A673 (cell line): ENCODE measurements around the gene ZNF408. TPM values are rescaled to one million over a fixed set of nuclear protein-coding genes. Genes with fewer than 3 reads are reported as not detected.

Source experiments
- BruUV-seq: library from RNA; stranded (reverse); fragments of 400-500 nt; replicated peaks from 2 replicates; lab custom pipeline; 2021; lab: Mats Ljungman, UMichigan
- CTCF ChIA-PET: fragments of 300-600 bp; sonication (Branson Sonifier 250); formaldehyde crosslinking; loops from one replicate; lab custom pipeline; 2022; ENCODE audit warnings: antibody characterized with exemption; lab: Charles Lee
- POLR2A ChIA-PET: fragments of 300-600 bp; sonication (Branson Sonifier 250); formaldehyde crosslinking; loops from one replicate; lab custom pipeline; 2022; ENCODE audit warnings: antibody characterized with exemption; ENCODE audit not compliant: low non-redundant PET; lab: Charles Lee
- DNase-seq: peaks from one replicate; pipeline ENCODE4 v3.0.0-alpha.2; 2015; ENCODE audit warnings: low spot score
- H3K27ac ChIP-seq: fragments of 200-600 bp; sonication (generic); 2 replicates; pipeline ENCODE4 v1.5.1; 2016; ENCODE audit warnings: mixed run types, low read depth, mild to moderate bottlenecking, mixed read lengths, antibody characterized with exemption, low read length; ENCODE audit not compliant: poor library complexity, severe bottlenecking
- H3K27me3 ChIP-seq: fragments of 200-600 bp; sonication (generic); replicated peaks from 2 replicates; pipeline ENCODE4 v1.6.1; 2017; ENCODE audit warnings: mixed run types, low read depth, mild to moderate bottlenecking, mixed read lengths, antibody characterized with exemption, low read length; ENCODE audit not compliant: insufficient read depth, poor library complexity
- H3K36me3 ChIP-seq: fragments of 200-600 bp; sonication (generic); 2 replicates; pipeline ENCODE4 v1.6.1; 2016; ENCODE audit warnings: mixed run types, mild to moderate bottlenecking, mixed read lengths, antibody characterized with exemption, low read length; ENCODE audit not compliant: insufficient read depth, poor library complexity, severe bottlenecking
- H3K4me1 ChIP-seq: fragments of 200-600 bp; sonication (generic); 2 replicates; pipeline ENCODE4 v1.6.1; 2017; ENCODE audit warnings: mixed run types, mild to moderate bottlenecking, mixed read lengths, antibody characterized with exemption, low read length; ENCODE audit not compliant: insufficient read depth, poor library complexity, severe bottlenecking
- H3K4me3 ChIP-seq: fragments of 200-600 bp; sonication (generic); 2 replicates; pipeline ENCODE4 v1.5.1; 2016; ENCODE audit warnings: low read depth, mixed run types, mild to moderate bottlenecking, mixed read lengths, low read length; ENCODE audit not compliant: poor library complexity, severe bottlenecking
- H3K9me3 ChIP-seq: fragments of 200-600 bp; sonication (generic); 2 replicates; pipeline ENCODE4 v1.6.1; 2016; ENCODE audit warnings: mixed run types, low read depth, mild to moderate bottlenecking, mixed read lengths, antibody characterized with exemption, low read length; ENCODE audit not compliant: poor library complexity, severe bottlenecking
- CTCF ChIP-seq: fragments of 300-800, 200-600 bp; sonication (generic); conservative IDR thresholded peaks from 2 replicates; pipeline ENCODE4 v1.5.1; 2017; ENCODE audit warnings: low read depth, mild to moderate bottlenecking, antibody characterized with exemption, low read length, moderate library complexity, mixed read lengths
- EZH2 ChIP-seq: fragments of 200-600 bp; sonication (generic); IDR thresholded peaks from 2 replicates; pipeline ENCODE4 v1.6.1; 2017; ENCODE audit warnings: borderline replicate concordance, low read depth, mild to moderate bottlenecking, mixed read lengths, antibody characterized with exemption, low read length; ENCODE audit not compliant: poor library complexity, severe bottlenecking
- intact Hi-C: fragments of 100-400 bp; cut with micrococcal nuclease; formaldehyde crosslinking; loops from one replicate; pipeline ENCODE4 v1.10.0; 2022; ENCODE audit not compliant: unreplicated experiment
- total RNA-seq: library from RNA; stranded (reverse); gene quantifications from 2 replicates; pipeline ENCODE4 v1.2.3, GENCODE V29; 2021

The ZNF408 gene
- total RNA-seq, 1 experiment from 2014 or later: 40.1 TPM

GRCh38 chr11:46727952-46728658 lies 27.3 kb downstream of the ZNF408 start:
- Histone ChIP-seq H3K36me3 (no peaks in the 10 kb centered on the region), H3K27ac (no peak overlapping the region), H3K4me1 (no peaks in the 10 kb centered on the region), H3K9me3 (no peaks in the 10 kb centered on the region), H3K4me3 (no peak overlapping the region), H3K27me3 (no peaks in the 10 kb centered on the region)
- intact Hi-C loops: loop anchor here (10.0 kb wide), 1 partner anchor 343 kb away; the partner anchor contains the start of gene MDK
- ChIA-PET CTCF (no interaction called here), POLR2A (no interaction called here)
- no peak for DNase-seq
- no peak for TF ChIP-seq CTCF
- TF ChIP-seq EZH2: no peak
- no TSS peak for BruUV-seq

- Histone ChIP-seq H3K4me3 (no peak overlapping the region), H3K27ac (no peak overlapping the region), H3K9me3 (no peaks in the 10 kb centered on the region), H3K4me1 (no peaks in the 10 kb centered on the region), H3K36me3 (no peaks in the 10 kb centered on the region), H3K27me3 (no peaks in the 10 kb centered on the region)
- no peak for DNase-seq
- CTCF ChIA-PET: no interaction called here
- intact Hi-C loops: loop anchor here (10.0 kb wide), 1 partner anchor 344 kb away; the partner anchor contains the start of gene MDK
- BruUV-seq: no TSS peak
- POLR2A ChIA-PET: no interaction called here
- TF ChIP-seq CTCF (no peak), EZH2 (no peak)
Measured at GRCh38 chr11:46728659-46729040, 27.8 kb downstream of the ZNF408 start.

- Histone ChIP-seq H3K27me3 (no peaks in the 10 kb centered on the region), H3K4me1 (no peaks in the 10 kb centered on the region), H3K27ac (no peak overlapping the region), H3K9me3 (no peaks in the 10 kb centered on the region), H3K36me3 (no peaks in the 10 kb centered on the region), H3K4me3 (no peak overlapping the region)
- intact Hi-C loops: loop anchor here (10.0 kb wide), 1 partner anchor 345 kb away; the partner anchor contains the start of gene MDK
- no TSS peak for BruUV-seq
- no peak for TF ChIP-seq EZH2
- TF ChIP-seq CTCF: no peak
- DNase-seq: no peak
- CTCF ChIA-PET: no interaction called here
- POLR2A ChIA-PET: interaction anchor here (0.5 kb wide), 1 partner anchor 1271 kb away, joined by 12 read pairs; no protein-coding TSS in a partner anchor
Measured at GRCh38 chr11:46729110-46730027, 28.5 kb downstream of the ZNF408 start.
